ENCODE data around the gene ZNF624. TPM values are rescaled to one million over a fixed set of nuclear protein-coding genes. Genes with fewer than 3 reads are reported as not detected.

Gene ZNF624
- total RNA-seq, 1 experiment from 2014 or later = 1.3 TPM

- H3K23ac ChIP-seq (ENCODE audit: insufficient read length, low read depth, low read length) = no peak overlapping the region
- no peak for TF ChIP-seq CTCF (conservative IDR thresholded peaks at IDR 0.05)
- no peak overlapping the region for H3K18ac ChIP-seq (ENCODE audit: insufficient read length, low read depth, low read length)
- H2BK5ac ChIP-seq (ENCODE audit: insufficient read length, low read length) = no peak overlapping the region
- no peak overlapping the region for H3K4me3 Mint-ChIP-seq
- H3K9me3 Mint-ChIP-seq = peaks cover 16 to 22% of the 10 kb centered on the region in 2 experiments
- H4K91ac ChIP-seq (ENCODE audit: insufficient read length, low read depth, low read length) = no peak overlapping the region
- no peak overlapping the region for H3K56ac ChIP-seq (ENCODE audit: insufficient read length, low read depth, low read length)
- H3K4me2 ChIP-seq (ENCODE audit: insufficient read depth, insufficient read length, low read length) = no peak overlapping the region
- H4K8ac ChIP-seq (replicated peaks; ENCODE audit: insufficient read length, low read depth, low read length) = no peak overlapping the region
- no peak overlapping the region for H3K4ac ChIP-seq (ENCODE audit: low read depth, low read length)
- H3K27ac ChIP-seq (ENCODE audit: insufficient read length, low read depth, low read length) = no peak overlapping the region
- no peak overlapping the region for H2BK120ac ChIP-seq (ENCODE audit: low read depth, low read length, poor library complexity, severe bottlenecking)
- H3K4me1 Mint-ChIP-seq = peaks cover 5% of the 10 kb centered on the region in 2 experiments; a peak in 2 of 4 replicates
- H2AK5ac ChIP-seq (ENCODE audit: insufficient read length, low read length) = no peak overlapping the region
- DNase-seq = no peak
- H3K4me1 ChIP-seq (ENCODE audit: insufficient read depth, low read length) = no peaks in the 10 kb centered on the region
- H3K36me3 Mint-ChIP-seq (ENCODE audit: insufficient read depth in 1 of 3, low read depth in 3 of 3) = peaks cover 0 to 15% (median 0%) of the 10 kb centered on the region in 3 experiments; a peak in 5 of 7 replicates
- WGBS (ENCODE audit: extremely low coverage, insufficient read length, low lambda C conversion rate) = no CpG with 5 or more reads among the region's 2 CpGs
- H3K14ac ChIP-seq (ENCODE audit: insufficient read depth, low read length) = no peak overlapping the region
- H3K9me3 ChIP-seq (ENCODE audit: control insufficient read depth, low read depth, low read length) = no peaks in the 10 kb centered on the region
- peaks cover 3% of the 10 kb centered on the region; the same call in 1 of the 2 replicates for H3K27me3 ChIP-seq (ENCODE audit: insufficient read depth, low read length)
- peaks cover 21% of the 10 kb centered on the region for H3K27me3 Mint-ChIP-seq (ENCODE audit: low read depth)
- H3K79me1 ChIP-seq (ENCODE audit: insufficient read depth, low read depth, low read length, poor library complexity, severe bottlenecking) = no peaks in the 10 kb centered on the region
- no peaks in the 10 kb centered on the region for H3K79me2 ChIP-seq (ENCODE audit: insufficient read depth, low read length)
- no peak overlapping the region for H3K9ac ChIP-seq (ENCODE audit: extremely low read depth, insufficient read length, low read length)
- no peaks in the 10 kb centered on the region for H4K20me1 ChIP-seq (ENCODE audit: control insufficient read depth, insufficient read depth, insufficient read length)
- peaks cover 3% of the 10 kb centered on the region for H3K23me2 ChIP-seq (ENCODE audit: insufficient read length, low read depth, low read length, poor library complexity, severe bottlenecking)
- H4K5ac ChIP-seq (ENCODE audit: insufficient read length, low read depth, low read length) = no peak overlapping the region
- H2BK15ac ChIP-seq (ENCODE audit: low read depth, low read length) = no peak overlapping the region
- no peak overlapping the region for H2BK20ac ChIP-seq (ENCODE audit: low read depth, low read length, poor library complexity, severe bottlenecking)
- H2BK12ac ChIP-seq (ENCODE audit: insufficient read length, low read depth, low read length) = no peak overlapping the region
- no peak overlapping the region for H3T11ph ChIP-seq (ENCODE audit: low read length)
- H2AFZ ChIP-seq (ENCODE audit: low read length) = no peak overlapping the region
- no peak overlapping the region for H3K27ac Mint-ChIP-seq
These were observed 60.1 kb downstream of the ZNF624 start for GRCh38 chr17:16593356-16594102.
